ENCODE data around the gene POU2AF1.

GRCh38 chr11:111399187-111400031, 20.3 kb upstream of the POU2AF1 start:
- TF ChIP-seq KDM5A (IDR thresholded peaks at IDR 0.05), result no peak
- no peak for TF ChIP-seq SREBF2 (IDR thresholded peaks at IDR 0.05)
- TF ChIP-seq RNF2 (IDR thresholded peaks at IDR 0.05; ENCODE audit: borderline replicate concordance, low read depth), result no peak
- no peak for TF ChIP-seq CHD2 (IDR thresholded peaks at IDR 0.05; ENCODE audit: low read length, partially characterized antibody)
- no peak for TF ChIP-seq MAFK (IDR thresholded peaks at IDR 0.05; ENCODE audit: partially characterized antibody)
- TF ChIP-seq CTCF (IDR thresholded peaks at IDR 0.05), result no peak
- no peak for TF ChIP-seq SMC3 (IDR thresholded peaks at IDR 0.05)
- no peak for TF ChIP-seq POLR2A (IDR thresholded peaks at IDR 0.05; ENCODE audit: low read length)
- no peak for TF ChIP-seq GATA3 (IDR thresholded peaks at IDR 0.05; ENCODE audit: borderline replicate concordance)
